HCT116 (cell line): Measurements from ENCODE around the gene EFNB2. TPM values are rescaled to one million over a fixed set of nuclear protein-coding genes. Genes with fewer than 3 reads are reported as not detected.

ENCODE experiments used
- ATAC-seq: fragments of 200-7000 bp; cut with Tn5 transposase; 2 replicates; pipeline ENCODE4 v1.9.1; 2020; ENCODE audit warnings: mild to moderate bottlenecking, moderate library complexity
- BruUV-seq: library from RNA; stranded (reverse); fragments of 400-500 nt; replicated peaks from 2 replicates; lab custom pipeline; 2021; lab: Mats Ljungman, UMichigan
- CTCF ChIA-PET: fragments of 300-600 bp; sonication (Branson Sonifier 250); formaldehyde crosslinking; loops from one replicate; lab custom pipeline; 2021; ENCODE audit warnings: antibody characterized with exemption; lab: Charles Lee
- POLR2A ChIA-PET: fragments of 300-600, 350-600 bp; sonication (Branson Sonifier 250); formaldehyde crosslinking; loops from one replicate; lab custom pipeline; 2021; ENCODE audit warnings: antibody characterized with exemption; lab: Charles Lee
- RAD21 ChIA-PET, 2 experiments: fragments of 300-600 bp; sonication (Branson Sonifier 250); formaldehyde crosslinking; loops; one replicate each; lab custom pipeline; 2023; ENCODE audit warnings: low total read pairs in 2 of 2; ENCODE audit not compliant: uncharacterized antibody in 2 of 2, unreplicated experiment in 2 of 2, low non-redundant PET in 1 of 2; lab: Charles Lee
- DNase-seq: peaks from one replicate; pipeline ENCODE4 v3.0.0-alpha.2; 2010; ENCODE audit warnings: low read depth, low spot score
- H2AFZ ChIP-seq: fragments of 200-600 bp; shearing (Covaris generic), sonication (generic); 2 replicates; pipeline ENCODE4 v1.6.1; 2017; ENCODE audit warnings: low read depth, mixed run types, mixed read lengths, antibody characterized with exemption, low read length; ENCODE audit not compliant: poor library complexity, severe bottlenecking
- H3K27ac ChIP-seq: 2 replicates; pipeline ENCODE4 v1.5.1; 2012; ENCODE audit warnings: low read depth, low read length
- H3K27me3 ChIP-seq: fragments of 200-600 bp; sonication (generic); 2 replicates; pipeline ENCODE4 v1.6.1; 2016; ENCODE audit warnings: mixed run types, low read length, mixed read lengths; ENCODE audit not compliant: insufficient read depth
- H3K36me3 ChIP-seq, 2 experiments: fragments of 200-500 bp in 1 of 2; fragments of 200-600 bp in 1 of 2; sonication (Bioruptor generic) in 1 of 2; sonication (generic) in 1 of 2; 2 replicates each; pipeline versions ENCODE4 v1.5.1 to v1.6.1; 2014 to 2016; ENCODE audit warnings: low read length in 2 of 2, inconsistent platforms in 1 of 2, mixed read lengths in 1 of 2, mixed run types in 1 of 2; ENCODE audit not compliant: insufficient read depth in 2 of 2, control insufficient read depth in 1 of 2
- H3K4me1 ChIP-seq, 2 experiments: fragments of 200-600 bp in 1 of 2; sonication (generic) in 1 of 2; 2 replicates each; pipeline versions ENCODE4 v1.5.1 to v1.6.1; 2012 to 2017; ENCODE audit warnings: low read length in 2 of 2, inconsistent platforms in 1 of 2, mild to moderate bottlenecking in 1 of 2, mixed read lengths in 1 of 2, mixed run types in 1 of 2, moderate library complexity in 1 of 2; ENCODE audit not compliant: insufficient read depth in 2 of 2, control insufficient read depth in 1 of 2
- H3K4me2 ChIP-seq: fragments of 200-600 bp; sonication (generic); 2 replicates; pipeline ENCODE4 v1.6.1; 2017; ENCODE audit warnings: mixed run types, low read length, mixed read lengths
- H3K4me3 ChIP-seq, 2 experiments: fragments of 200-600 bp in 1 of 2; sonication (generic) in 1 of 2; replicated peaks in 1 of 2; 2 replicates each; pipeline ENCODE4 v1.5.1; 2011 to 2016; ENCODE audit warnings: low read length in 2 of 2, control low read depth in 1 of 2, low read depth in 1 of 2, mild to moderate bottlenecking in 1 of 2, mixed read lengths in 1 of 2, mixed run types in 1 of 2
- H3K79me2 ChIP-seq: fragments of 200-600 bp; sonication (generic); 2 replicates; pipeline ENCODE4 v1.6.1; 2017; ENCODE audit warnings: mild to moderate bottlenecking, mixed run types, low read length, moderate library complexity, mixed read lengths; ENCODE audit not compliant: insufficient read depth
- H3K9ac ChIP-seq: fragments of 200-600 bp; sonication (generic); 2 replicates; pipeline ENCODE4 v1.6.1; 2016; ENCODE audit warnings: low read length, mixed read lengths
- H3K9me2 ChIP-seq: fragments of 200-600 bp; sonication (generic), shearing (Covaris generic); 2 replicates; pipeline ENCODE4 v1.6.1; 2017; ENCODE audit warnings: mixed run types, mild to moderate bottlenecking, moderate library complexity; ENCODE audit not compliant: insufficient read depth
- H3K9me3 ChIP-seq, 2 experiments: fragments of 200-500 bp in 1 of 2; fragments of 200-600 bp in 1 of 2; sonication (Bioruptor generic) in 1 of 2; sonication (generic) in 1 of 2; 2 replicates each; pipeline ENCODE4 v1.6.1; 2014 to 2017; ENCODE audit warnings: low read length in 2 of 2, mixed read lengths in 2 of 2, inconsistent platforms in 1 of 2, low read depth in 1 of 2, mild to moderate bottlenecking in 1 of 2, mixed run types in 1 of 2, moderate library complexity in 1 of 2; ENCODE audit not compliant: control insufficient read depth in 1 of 2, insufficient read depth in 1 of 2
- H4K20me1 ChIP-seq: fragments of 200-600 bp; sonication (generic), shearing (Covaris generic); 2 replicates; pipeline ENCODE4 v1.6.1; 2017; ENCODE audit warnings: mixed run types, mild to moderate bottlenecking, moderate library complexity; ENCODE audit not compliant: insufficient read depth
- CEBPB ChIP-seq: IDR thresholded peaks from 2 replicates; pipeline ENCODE4 v1.6.1; 2012; ENCODE audit warnings: low read depth
- FOSL1 ChIP-seq: IDR thresholded peaks from 2 replicates; pipeline ENCODE4 v1.6.1; 2012; ENCODE audit warnings: low read depth
- POLR2AphosphoS5 ChIP-seq: IDR thresholded peaks from 2 replicates; pipeline ENCODE4 v1.6.1; 2011; ENCODE audit warnings: mild to moderate bottlenecking, low read depth, low read length, moderate library complexity
- RAD21 ChIP-seq: IDR thresholded peaks from 2 replicates; pipeline ENCODE4 v1.6.1; 2012; ENCODE audit warnings: low read depth, mild to moderate bottlenecking
- REST ChIP-seq: IDR thresholded peaks from 2 replicates; pipeline ENCODE4 v1.6.1; 2012; ENCODE audit warnings: low read depth
- SP1 ChIP-seq: IDR thresholded peaks from 2 replicates; pipeline ENCODE4 v1.6.1; 2012; ENCODE audit warnings: low read depth
- ZBTB33 ChIP-seq: IDR thresholded peaks from 2 replicates; pipeline ENCODE4 v1.6.1; 2011; ENCODE audit warnings: mild to moderate bottlenecking, low read length, moderate library complexity; ENCODE audit not compliant: insufficient replicate concordance; ENCODE audit errors: extremely low read depth
- ZFX ChIP-seq: fragments of 450-650 bp; IDR thresholded peaks from 2 replicates; pipeline ENCODE4 v1.6.1; 2017
- intact Hi-C: fragments of 100-400 bp; cut with micrococcal nuclease; formaldehyde crosslinking; loops from 2 replicates; pipeline ENCODE4 v1.10.0; 2022
- total RNA-seq: library from RNA; stranded (reverse); gene quantifications from one replicate; pipeline ENCODE4 v1.2.1, GENCODE V29; 2021; ENCODE audit not compliant: unreplicated experiment

EFNB2 gene
- total RNA-seq, 1 experiment from 2014 or later = 30.9 TPM

DNA sequence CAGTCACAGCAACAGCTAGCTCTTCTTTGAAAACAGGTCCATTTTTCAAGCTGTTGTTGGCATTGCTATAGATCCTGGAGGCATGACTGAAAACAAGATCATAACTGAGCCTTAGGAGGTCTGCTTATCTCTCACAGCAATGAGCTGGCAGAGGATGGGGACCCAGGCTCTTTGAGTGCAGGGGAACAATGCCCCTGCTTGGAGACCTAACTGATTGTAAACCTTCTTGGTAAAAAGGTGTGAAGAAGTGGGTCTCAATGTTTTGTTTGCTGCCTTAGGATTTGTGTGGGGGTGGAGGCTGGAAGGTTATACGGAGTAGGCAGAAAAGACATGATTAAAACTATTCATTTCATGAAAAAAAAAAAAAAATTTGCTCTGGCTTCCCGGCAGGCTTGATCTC is 94.6 kb downstream of the EFNB2 start:
- no TSS peak for BruUV-seq

More for the DNA sequence above, 94.6 kb downstream of the EFNB2 start:
- Histone ChIP-seq H3K27ac (no peak overlapping the region), H3K9me3 (no peaks in the 10 kb centered on the region), H3K4me1 (no peaks in the 10 kb centered on the region), H3K4me3 (no peak overlapping the region)
- ChIA-PET POLR2A (no interaction called here), RAD21 (no interaction called here)
- TF ChIP-seq FOSL1 (no peak), CEBPB (no peak), ZFX (no peak), ZBTB33 (no peak), REST (no peak), POLR2AphosphoS5 (no peak), RAD21 (no peak), SP1 (no peak)
- TF ChIP-seq, all 23 proteins: peak for 0
- no peak for ATAC-seq
- Histone ChIP-seq H3K36me3 (no peaks in the 10 kb centered on the region), H3K9ac (no peak overlapping the region), H4K20me1 (no peaks in the 10 kb centered on the region), H3K9me2 (no peaks in the 10 kb centered on the region), H2AFZ (no peak overlapping the region), H3K27me3 (no peaks in the 10 kb centered on the region), H3K79me2 (no peaks in the 10 kb centered on the region), H3K4me2 (no peak overlapping the region)
- CTCF ChIA-PET = no interaction called here
- DNase-seq = no peak
- intact Hi-C loops = no loop called here

Other genes starting within 250 kb of the EFNB2 start
- 57.8 TPM for gene ARGLU1, start 32.5 kb upstream of the EFNB2 start, total RNA-seq